Hepatocyte (in vitro differentiated cells): ENCODE measurements around the gene MACROH2A1. TPM values are rescaled to one million over a fixed set of nuclear protein-coding genes. Genes with fewer than 3 reads are reported as not detected.

Experiments used
- DNase-seq: peaks from one replicate; pipeline ENCODE4 v3.0.0-alpha.2; 2016; ENCODE audit warnings: low spot score
- H2AFZ ChIP-seq: fragments of 200-600 bp; sonication (generic); 2 replicates; pipeline ENCODE4 v1.6.0; 2016; ENCODE audit warnings: antibody characterized with exemption, mild to moderate bottlenecking
- H3K27ac ChIP-seq: fragments of 200-600 bp; sonication (generic); 2 replicates; pipeline ENCODE4 v1.5.1; 2016; ENCODE audit warnings: mild to moderate bottlenecking
- H3K27me3 ChIP-seq: fragments of 200-600 bp; sonication (generic); 2 replicates; pipeline ENCODE4 v1.6.1; 2016
- H3K36me3 ChIP-seq: fragments of 200-600 bp; sonication (generic); replicated peaks from 2 replicates; pipeline ENCODE4 v1.5.1; 2016; ENCODE audit warnings: low read depth; ENCODE audit not compliant: insufficient read depth
- H3K4me1 ChIP-seq: fragments of 200-600 bp; sonication (generic); 2 replicates; pipeline ENCODE4 v1.5.1; 2016; ENCODE audit warnings: mild to moderate bottlenecking, moderate library complexity; ENCODE audit not compliant: insufficient read depth
- H3K4me2 ChIP-seq: fragments of 200-600 bp; sonication (generic); 2 replicates; pipeline ENCODE4 v1.6.0; 2016
- H3K4me3 ChIP-seq: fragments of 200-600 bp; sonication (generic); 2 replicates; pipeline ENCODE4 v1.5.1; 2016; ENCODE audit warnings: mild to moderate bottlenecking
- H3K79me2 ChIP-seq: fragments of 200-600 bp; sonication (generic); 2 replicates; pipeline ENCODE4 v1.6.0; 2017; ENCODE audit warnings: mild to moderate bottlenecking
- H3K9me2 ChIP-seq: fragments of 200-600 bp; sonication (generic); replicated peaks from 2 replicates; pipeline ENCODE4 v1.6.0; 2017; ENCODE audit warnings: mild to moderate bottlenecking; ENCODE audit not compliant: insufficient read depth
- H3K9me3 ChIP-seq: fragments of 200-600 bp; sonication (generic); 2 replicates; pipeline ENCODE4 v1.5.1; 2016; ENCODE audit warnings: low read depth, mild to moderate bottlenecking
- H4K20me1 ChIP-seq: fragments of 200-600 bp; sonication (generic); 2 replicates; pipeline ENCODE4 v1.6.0; 2016; ENCODE audit warnings: mild to moderate bottlenecking; ENCODE audit not compliant: insufficient read depth, poor library complexity, severe bottlenecking
- CTCF ChIP-seq: fragments of 200-600 bp; sonication (generic); IDR thresholded peaks from 2 replicates; pipeline ENCODE4 v1.5.1; 2016; ENCODE audit warnings: antibody characterized with exemption, mild to moderate bottlenecking; ENCODE audit not compliant: poor library complexity
- EZH2 ChIP-seq: fragments of 200-600 bp; sonication (generic); IDR thresholded peaks from 2 replicates; pipeline ENCODE4 v1.6.1; 2016; ENCODE audit warnings: antibody characterized with exemption, mild to moderate bottlenecking, borderline replicate concordance
- EZH2phosphoT487 ChIP-seq: fragments of 200-600 bp; sonication (generic); IDR thresholded peaks from one replicate; pipeline ENCODE4 v1.6.1; 2018; ENCODE audit warnings: antibody characterized with exemption, mild to moderate bottlenecking, low read depth, moderate library complexity; ENCODE audit not compliant: unreplicated experiment, severe bottlenecking
- WGBS: methylation state at CpG from one replicate; pipeline ENCODE4 v1.1.6; 2016; ENCODE audit warnings: low lambda C conversion rate; ENCODE audit errors: missing lambda C conversion rate; 5-methylcytosine and 5-hydroxymethylcytosine counted together
- polyA plus RNA-seq: library from polyadenylated mRNA; unstranded; fragments of >200 nt; fragmentation: Nextera tagmentation; extraction: Ambion mirVana; gene quantifications from 2 replicates; pipeline ENCODE4 v1.2.1, GENCODE V29; 2016
- total RNA-seq: library from RNA; depleted of rRNA; stranded (reverse); fragments of >200 nt; gene quantifications from 2 replicates; pipeline ENCODE4 v1.2.3, GENCODE V29; 2014

The MACROH2A1 gene
- total and polyA plus RNA-seq, 2 experiments from 2014 or later = 198 to 304 TPM

GRCh38 chr5:135341696-135342550 lies 57.1 kb downstream of the MACROH2A1 start:
- Histone ChIP-seq H3K9me2 (no peaks in the 10 kb centered on the region), H3K4me1 (peaks cover 23% of the 10 kb centered on the region), H3K27me3 (no peaks in the 10 kb centered on the region), H3K9me3 (no peaks in the 10 kb centered on the region), H3K79me2 (no peaks in the 10 kb centered on the region), H2AFZ (no peak overlapping the region), H3K4me2 (no peak overlapping the region), H3K4me3 (no peak overlapping the region), H3K27ac (peak overlapping the region; percentile 59), H4K20me1 (no peaks in the 10 kb centered on the region), H3K36me3 (no peaks in the 10 kb centered on the region)
- 90% methylated on average over 7 of the region's 7 CpGs for WGBS
- TF ChIP-seq EZH2phosphoT487 = no peak
- no peak for TF ChIP-seq CTCF
- TF ChIP-seq EZH2 = no peak
- DNase-seq = no peak

- Histone ChIP-seq H4K20me1 (no peaks in the 10 kb centered on the region), H3K4me2 (no peak overlapping the region), H3K9me3 (no peaks in the 10 kb centered on the region), H3K27me3 (no peaks in the 10 kb centered on the region), H3K9me2 (no peaks in the 10 kb centered on the region), H3K4me3 (no peak overlapping the region), H3K27ac (peak overlapping the region; percentile 59), H2AFZ (no peak overlapping the region), H3K4me1 (peaks cover 20% of the 10 kb centered on the region), H3K79me2 (no peaks in the 10 kb centered on the region), H3K36me3 (no peaks in the 10 kb centered on the region)
- no peak for TF ChIP-seq CTCF
- TF ChIP-seq EZH2phosphoT487 = no peak
- TF ChIP-seq EZH2 = no peak
- peak; percentile 57 for DNase-seq
- 76% methylated on average over 5 of the region's 5 CpGs for WGBS
These were observed 57.9 kb downstream of the MACROH2A1 start for GRCh38 chr5:135341016-135341666.

GRCh38 chr5:135340568-135340967 lies 58.5 kb downstream of the MACROH2A1 start:
- WGBS = 33% methylated on average over 2 of the region's 2 CpGs
- Histone ChIP-seq H3K27me3 (no peaks in the 10 kb centered on the region), H4K20me1 (no peaks in the 10 kb centered on the region), H3K4me1 (peaks cover 20% of the 10 kb centered on the region), H3K4me2 (no peak overlapping the region), H3K36me3 (no peaks in the 10 kb centered on the region), H3K27ac (peak overlapping the region; percentile 65), H3K79me2 (no peaks in the 10 kb centered on the region), H2AFZ (no peak overlapping the region), H3K9me2 (no peaks in the 10 kb centered on the region), H3K4me3 (no peak overlapping the region), H3K9me3 (no peaks in the 10 kb centered on the region)
- no peak for DNase-seq
- TF ChIP-seq EZH2phosphoT487 (no peak), CTCF (no peak), EZH2 (no peak)
